Neural cell (in vitro differentiated cells): ENCODE results near the gene ADRA2B.

ENCODE experiments used
- EP300 ChIP-seq: fragments of 450-650 bp; conservative IDR thresholded peaks from 2 replicates; pipeline ENCODE4 v1.6.1; 2014; ENCODE audit warnings: antibody characterized with exemption, mild to moderate bottlenecking, moderate library complexity; ENCODE audit not compliant: poor library complexity, severe bottlenecking
- MXI1 ChIP-seq: fragments of 450-650 bp; conservative IDR thresholded peaks from 2 replicates; pipeline ENCODE4 v1.6.1; 2014; ENCODE audit warnings: antibody characterized with exemption, mild to moderate bottlenecking; ENCODE audit not compliant: poor library complexity, severe bottlenecking
- POLR2AphosphoS5 ChIP-seq: IDR thresholded peaks from 2 replicates; pipeline ENCODE4 v1.6.1; 2012
- RAD21 ChIP-seq: fragments of 450-650 bp; conservative IDR thresholded peaks from 2 replicates; pipeline ENCODE4 v1.6.1; 2014; ENCODE audit warnings: antibody characterized with exemption, mild to moderate bottlenecking, moderate library complexity
- TAF1 ChIP-seq: IDR thresholded peaks from 2 replicates; pipeline ENCODE4 v1.6.1; 2012; ENCODE audit warnings: low read depth
- TF ChIP-seq, protein P1 (sequence below): fragments of 450-650 bp; IDR thresholded peaks from 2 replicates; pipeline ENCODE4 v1.5.1; 2014; ENCODE audit warnings: antibody characterized with exemption, mild to moderate bottlenecking, moderate library complexity; ENCODE audit not compliant: poor library complexity, severe bottlenecking
- TF ChIP-seq, protein P2 (sequence below): IDR thresholded peaks from 2 replicates; pipeline ENCODE4 v1.6.1; 2012; ENCODE audit warnings: borderline replicate concordance

DNA sequence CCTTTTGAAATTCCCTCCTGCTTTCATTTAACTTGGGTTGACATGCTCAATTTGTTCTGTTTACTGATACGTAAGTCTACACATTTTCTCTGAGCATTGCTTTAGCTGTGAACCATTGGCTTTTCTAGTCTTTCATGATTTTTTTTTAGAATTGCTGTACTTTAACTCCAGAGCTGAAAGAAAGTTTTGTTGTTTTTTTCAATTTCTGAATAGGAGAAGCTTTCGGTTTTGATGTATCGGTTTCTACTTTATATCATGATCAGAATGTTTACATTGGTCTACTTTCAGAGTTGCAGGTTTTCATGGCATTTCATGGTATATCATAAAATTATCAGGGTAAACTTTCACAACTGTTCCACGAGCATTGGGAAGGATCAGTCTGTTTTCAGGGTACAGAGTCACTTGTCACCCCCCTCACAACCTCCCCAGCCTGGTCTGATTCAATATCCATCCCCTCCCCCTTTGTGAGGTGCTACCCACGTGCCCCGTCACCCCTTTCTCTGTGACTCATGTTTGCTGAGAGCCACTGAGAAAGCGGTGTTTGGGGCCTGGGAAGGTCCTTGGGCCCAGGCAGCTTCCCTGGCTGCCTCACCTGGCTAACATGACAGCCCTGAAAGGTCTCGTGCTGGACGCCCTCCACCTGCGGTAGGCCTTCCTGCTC is 14.9 kb upstream of the ADRA2B start:
- no peak for TF ChIP-seq POLR2AphosphoS5
- TF ChIP-seq RAD21, result no peak
- no peak for TF ChIP-seq MXI1
- TF ChIP-seq, protein P1, sequence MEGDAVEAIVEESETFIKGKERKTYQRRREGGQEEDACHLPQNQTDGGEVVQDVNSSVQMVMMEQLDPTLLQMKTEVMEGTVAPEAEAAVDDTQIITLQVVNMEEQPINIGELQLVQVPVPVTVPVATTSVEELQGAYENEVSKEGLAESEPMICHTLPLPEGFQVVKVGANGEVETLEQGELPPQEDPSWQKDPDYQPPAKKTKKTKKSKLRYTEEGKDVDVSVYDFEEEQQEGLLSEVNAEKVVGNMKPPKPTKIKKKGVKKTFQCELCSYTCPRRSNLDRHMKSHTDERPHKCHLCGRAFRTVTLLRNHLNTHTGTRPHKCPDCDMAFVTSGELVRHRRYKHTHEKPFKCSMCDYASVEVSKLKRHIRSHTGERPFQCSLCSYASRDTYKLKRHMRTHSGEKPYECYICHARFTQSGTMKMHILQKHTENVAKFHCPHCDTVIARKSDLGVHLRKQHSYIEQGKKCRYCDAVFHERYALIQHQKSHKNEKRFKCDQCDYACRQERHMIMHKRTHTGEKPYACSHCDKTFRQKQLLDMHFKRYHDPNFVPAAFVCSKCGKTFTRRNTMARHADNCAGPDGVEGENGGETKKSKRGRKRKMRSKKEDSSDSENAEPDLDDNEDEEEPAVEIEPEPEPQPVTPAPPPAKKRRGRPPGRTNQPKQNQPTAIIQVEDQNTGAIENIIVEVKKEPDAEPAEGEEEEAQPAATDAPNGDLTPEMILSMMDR, result no peak
- no peak for TF ChIP-seq EP300
- TF ChIP-seq TAF1, result no peak
- TF ChIP-seq, protein P2, sequence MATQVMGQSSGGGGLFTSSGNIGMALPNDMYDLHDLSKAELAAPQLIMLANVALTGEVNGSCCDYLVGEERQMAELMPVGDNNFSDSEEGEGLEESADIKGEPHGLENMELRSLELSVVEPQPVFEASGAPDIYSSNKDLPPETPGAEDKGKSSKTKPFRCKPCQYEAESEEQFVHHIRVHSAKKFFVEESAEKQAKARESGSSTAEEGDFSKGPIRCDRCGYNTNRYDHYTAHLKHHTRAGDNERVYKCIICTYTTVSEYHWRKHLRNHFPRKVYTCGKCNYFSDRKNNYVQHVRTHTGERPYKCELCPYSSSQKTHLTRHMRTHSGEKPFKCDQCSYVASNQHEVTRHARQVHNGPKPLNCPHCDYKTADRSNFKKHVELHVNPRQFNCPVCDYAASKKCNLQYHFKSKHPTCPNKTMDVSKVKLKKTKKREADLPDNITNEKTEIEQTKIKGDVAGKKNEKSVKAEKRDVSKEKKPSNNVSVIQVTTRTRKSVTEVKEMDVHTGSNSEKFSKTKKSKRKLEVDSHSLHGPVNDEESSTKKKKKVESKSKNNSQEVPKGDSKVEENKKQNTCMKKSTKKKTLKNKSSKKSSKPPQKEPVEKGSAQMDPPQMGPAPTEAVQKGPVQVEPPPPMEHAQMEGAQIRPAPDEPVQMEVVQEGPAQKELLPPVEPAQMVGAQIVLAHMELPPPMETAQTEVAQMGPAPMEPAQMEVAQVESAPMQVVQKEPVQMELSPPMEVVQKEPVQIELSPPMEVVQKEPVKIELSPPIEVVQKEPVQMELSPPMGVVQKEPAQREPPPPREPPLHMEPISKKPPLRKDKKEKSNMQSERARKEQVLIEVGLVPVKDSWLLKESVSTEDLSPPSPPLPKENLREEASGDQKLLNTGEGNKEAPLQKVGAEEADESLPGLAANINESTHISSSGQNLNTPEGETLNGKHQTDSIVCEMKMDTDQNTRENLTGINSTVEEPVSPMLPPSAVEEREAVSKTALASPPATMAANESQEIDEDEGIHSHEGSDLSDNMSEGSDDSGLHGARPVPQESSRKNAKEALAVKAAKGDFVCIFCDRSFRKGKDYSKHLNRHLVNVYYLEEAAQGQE, result no peak
